ENCODE results near the gene MCCC1.
"Not testable (repeated sequence)": the region's sequence is repeated elsewhere in the genome, so short reads cannot be mapped to it uniquely, and the experiment has no call there.

Gene MCCC1

DNA sequence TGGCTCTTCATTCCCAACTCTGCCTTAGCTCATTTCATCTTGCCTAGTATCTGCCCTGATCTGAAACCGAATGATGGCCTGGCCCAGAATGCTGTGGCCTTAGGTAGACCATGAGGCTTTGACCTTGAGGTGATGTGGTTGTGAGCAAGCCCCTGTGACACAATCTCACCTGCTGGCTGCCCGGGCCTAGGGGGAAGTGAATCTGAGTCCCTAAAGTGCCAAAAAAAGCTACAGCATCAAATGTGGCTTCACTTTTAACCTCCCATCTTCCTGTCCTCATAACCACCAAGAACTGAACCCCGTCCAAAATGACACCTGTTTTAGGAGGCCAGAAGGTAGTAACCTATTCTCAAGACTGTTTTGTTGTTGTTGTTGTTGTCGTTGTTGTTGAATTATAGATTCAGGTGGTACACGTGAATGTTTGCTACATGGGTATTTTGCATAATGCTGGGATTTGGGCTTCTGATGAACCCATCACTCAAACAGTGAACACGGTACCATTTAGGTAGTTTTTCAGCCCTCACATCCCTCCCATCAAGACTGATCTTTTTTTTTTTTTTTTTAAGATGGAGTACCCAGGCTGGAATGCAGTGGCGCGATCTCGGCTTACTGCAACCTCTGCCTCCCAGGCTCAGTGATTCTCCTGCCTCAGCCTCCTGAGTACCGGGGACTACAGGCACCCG, 54.6 kb downstream of the MCCC1 start:
- no peak for DNase-seq (ENCODE audit: low spot score)

DNA sequence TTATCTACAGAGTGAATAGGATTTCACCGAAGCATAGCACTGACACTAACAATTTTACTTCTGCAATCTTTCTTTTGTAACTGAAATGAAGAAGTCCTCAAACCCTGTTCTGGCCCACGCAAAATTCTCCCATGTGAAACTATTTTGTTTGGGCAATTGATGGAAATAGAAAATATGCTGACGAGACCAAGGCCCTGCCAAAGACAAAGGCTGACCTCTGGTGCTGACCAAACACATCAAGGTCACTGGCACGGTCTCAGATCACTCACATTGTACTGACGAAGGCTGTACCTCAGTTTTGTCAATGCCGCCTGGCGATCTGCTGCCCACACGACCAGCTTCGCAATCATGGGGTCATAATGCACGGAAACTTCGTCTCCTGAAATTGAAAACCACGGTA, 60.5 kb downstream of the MCCC1 start:
- no peak for DNase-seq (ENCODE audit: low spot score)

DNA sequence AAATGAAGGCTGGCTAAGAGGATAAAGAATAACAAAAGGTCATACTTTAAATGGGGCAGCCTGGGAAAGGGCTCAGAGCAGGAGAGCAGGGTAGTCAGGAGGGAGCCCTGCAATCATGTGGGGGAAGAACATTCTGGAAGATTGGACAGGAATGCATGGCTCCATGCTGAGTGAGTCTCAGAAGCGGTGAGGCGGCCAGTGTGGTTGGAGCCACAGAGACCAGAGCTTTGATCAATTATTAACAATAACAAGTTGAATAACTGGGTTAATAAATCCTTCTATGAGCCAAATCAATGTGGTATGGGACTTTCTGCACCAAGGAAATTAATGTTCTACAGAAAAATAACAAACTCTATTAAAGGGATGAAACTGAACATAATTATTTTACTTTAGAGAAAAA, 61.1 kb downstream of the MCCC1 start:
- DNase-seq (ENCODE audit: low spot score): no peak

DNA sequence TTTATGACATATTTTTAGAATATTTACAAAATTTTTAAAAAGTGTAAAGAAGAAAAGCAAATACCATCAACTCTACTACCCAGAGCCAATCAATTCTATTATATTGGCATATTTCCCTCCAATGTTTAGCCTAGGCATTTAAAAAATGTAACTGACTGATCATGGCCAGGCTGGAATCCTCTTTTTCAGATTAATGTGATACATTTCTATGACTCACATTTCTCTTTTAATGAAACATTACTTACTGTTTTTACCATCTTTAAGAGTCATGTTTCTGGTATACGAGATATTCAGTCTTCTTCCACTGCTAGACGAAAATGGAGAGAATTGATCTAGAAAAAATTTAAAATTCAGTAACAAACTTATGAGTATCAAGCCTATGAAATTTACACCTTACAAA, 65.5 kb downstream of the MCCC1 start:
- DNase-seq (ENCODE audit: low spot score): peak; percentile 34

DNA sequence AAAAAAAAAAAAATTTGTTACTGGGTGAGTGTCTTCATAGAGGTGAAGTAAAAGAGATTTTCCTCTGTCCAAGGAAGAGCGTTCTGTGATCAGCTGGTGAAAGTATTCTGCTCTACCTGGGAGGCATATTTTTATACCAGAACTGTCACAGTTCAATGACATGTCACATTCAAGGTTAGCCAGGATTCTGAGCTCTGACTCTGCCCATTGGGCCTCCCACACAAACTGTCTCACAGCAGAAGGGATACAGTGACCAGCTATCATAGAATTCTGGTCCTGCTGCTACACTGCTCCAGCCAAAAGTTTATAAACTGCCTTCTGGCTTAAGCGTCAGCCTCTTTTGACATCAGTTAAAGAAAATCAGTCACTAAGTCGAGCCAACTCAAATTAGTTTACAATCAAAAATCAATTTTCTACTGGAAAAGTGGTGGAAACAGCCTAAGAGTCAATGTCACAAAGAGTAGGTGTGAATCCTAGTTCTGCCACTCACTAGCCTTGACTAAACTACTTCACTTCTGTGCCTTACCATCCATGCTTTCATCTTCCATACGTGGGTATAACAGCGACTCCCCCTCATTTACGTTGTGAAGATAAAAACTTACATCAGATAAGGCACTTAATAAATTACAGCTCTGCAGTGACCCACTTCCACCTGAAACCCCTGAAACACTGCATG, 66.3 kb downstream of the MCCC1 start:
- DNase-seq (ENCODE audit: low spot score): no peak

DNA sequence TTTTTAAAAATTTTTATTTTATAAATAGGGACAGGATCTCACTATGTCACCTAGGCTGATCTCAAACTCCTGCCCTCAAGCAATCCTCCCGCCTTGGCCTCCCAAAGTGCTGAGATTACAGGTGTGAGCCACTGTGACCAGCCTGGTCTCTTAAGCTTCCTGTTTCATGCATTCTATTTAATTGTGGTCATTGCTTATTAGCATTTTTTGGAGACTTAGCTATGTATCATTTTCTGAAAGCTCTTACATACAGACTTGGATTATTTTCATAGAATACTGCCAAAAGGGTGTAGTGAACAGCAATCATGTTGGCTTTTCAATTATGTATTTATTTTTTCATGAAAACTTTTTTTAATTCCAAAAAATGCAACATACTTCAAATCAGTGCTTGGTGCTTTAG, 67.5 kb downstream of the MCCC1 start:
- DNase-seq (ENCODE audit: low spot score): no peak

DNA sequence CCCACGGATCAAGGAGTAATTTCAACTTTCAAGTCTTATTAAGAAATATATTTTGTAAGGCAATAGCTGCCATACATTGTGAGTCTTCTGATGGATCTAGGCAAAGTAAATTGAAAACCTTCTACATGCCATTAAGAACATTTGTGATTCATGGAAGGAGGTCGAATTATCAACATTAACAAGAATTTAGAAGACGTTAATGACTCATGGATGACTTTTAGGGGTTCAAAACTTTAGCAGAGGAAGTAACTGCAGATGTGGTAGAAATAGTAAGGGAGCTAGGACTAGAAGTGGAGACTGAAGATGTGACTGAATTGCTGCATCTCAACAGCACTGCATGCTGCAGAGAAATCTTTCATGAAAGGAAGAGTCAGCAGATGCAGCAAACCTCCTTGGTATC, 70.9 kb downstream of the MCCC1 start:
- DNase-seq (ENCODE audit: low spot score): no peak

DNA sequence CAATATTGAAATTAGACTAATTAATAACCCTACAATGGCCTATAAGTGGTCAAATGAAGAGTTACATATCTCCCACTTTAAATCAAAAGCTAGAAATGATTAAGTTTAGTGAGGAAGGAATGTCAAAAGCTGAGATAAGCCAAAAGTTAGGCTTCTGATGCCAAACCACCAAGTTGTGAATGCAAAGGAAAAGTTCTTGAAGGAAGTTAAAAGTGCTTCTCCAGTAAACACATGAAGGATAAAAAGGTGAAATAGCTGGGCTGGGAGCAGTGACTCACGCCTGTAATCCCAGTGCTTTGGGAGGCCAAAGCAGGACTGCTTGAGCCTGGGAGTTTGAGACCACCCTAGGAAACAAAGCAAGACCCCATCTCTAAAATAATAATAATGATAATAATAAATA, 72.0 kb downstream of the MCCC1 start:
- DNase-seq (ENCODE audit: low spot score): no peak

DNA sequence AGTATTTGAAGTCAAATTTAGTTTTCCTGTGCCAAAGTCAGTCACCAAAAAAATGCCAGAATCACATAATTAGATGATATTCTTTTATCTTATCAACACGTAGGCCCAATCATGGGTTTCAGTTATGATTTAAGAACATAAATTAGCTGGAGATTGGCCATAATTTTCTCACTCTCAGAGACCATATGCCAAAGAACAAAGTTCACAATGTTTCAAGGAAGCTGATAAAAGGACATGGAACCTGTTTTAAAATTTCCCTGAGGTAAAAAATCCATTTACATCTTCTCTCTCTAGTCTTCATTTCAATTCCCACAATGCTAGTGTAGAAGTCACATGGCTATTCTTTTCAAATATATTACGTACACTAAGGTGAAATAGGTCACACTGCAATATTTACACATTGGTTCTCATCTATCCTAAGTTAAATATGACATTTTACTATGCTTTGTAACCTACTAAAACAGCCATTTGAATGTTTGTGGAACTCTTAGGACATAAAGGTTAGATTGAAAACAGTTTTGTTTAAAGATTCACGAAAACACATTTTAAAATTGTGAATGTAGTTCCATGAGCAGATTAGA, 76.3 kb downstream of the MCCC1 start:
- DNase-seq (ENCODE audit: low spot score): no peak

DNA sequence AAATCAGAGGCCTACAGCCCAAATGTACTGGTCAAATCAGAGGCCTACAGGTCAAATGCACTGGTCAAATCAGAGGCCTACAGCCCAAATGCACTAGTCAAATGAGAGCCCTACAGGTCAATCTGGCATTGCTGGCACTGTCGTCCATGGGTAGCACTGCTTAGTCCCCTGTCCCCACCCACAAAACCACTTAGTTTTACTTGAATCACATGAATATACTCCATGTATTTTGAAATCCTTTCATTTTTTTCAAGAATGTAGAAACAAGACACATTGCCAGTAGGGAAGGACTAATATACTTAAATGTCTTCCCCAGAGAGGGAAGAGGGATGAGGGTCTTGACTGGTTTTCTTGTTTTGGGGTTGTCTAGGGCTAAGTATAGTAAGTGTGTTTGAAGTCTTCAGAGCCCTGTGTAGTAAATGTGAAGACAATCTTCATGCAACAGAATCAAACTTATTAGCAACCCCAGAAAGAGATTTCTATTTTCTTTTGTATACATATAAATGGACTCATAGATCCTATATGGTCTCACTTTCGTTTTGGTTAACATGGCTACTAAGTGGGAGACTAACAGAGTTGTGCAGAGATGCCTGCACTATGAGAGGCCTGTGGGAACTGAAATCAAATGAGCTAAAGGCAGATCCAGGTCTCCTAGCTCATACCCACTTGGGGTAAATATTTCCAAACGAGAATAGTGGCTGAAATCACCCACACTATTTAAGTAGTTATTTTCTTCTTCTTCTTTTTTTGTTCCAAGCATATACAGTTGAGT, 80.7 kb downstream of the MCCC1 start:
- DNase-seq (ENCODE audit: low spot score): no peak

DNA sequence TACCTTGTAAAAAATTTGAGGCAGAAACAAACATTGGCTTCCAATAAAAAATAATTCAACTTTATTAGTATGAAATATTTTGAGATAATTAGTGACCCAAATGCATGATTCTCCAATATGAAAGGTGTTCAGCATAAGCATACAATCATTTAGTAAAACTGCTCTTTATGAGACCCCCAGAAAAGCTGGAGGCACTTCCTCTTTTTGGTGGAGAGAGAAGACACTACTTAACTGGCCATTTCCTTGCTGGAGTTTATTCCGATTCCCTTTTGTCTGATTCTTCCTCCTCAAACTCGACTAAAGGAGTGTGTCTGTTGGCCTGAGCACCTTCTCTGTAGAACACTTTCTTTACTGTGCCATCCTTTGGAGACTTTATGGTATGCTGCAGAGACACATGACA, 84.1 kb downstream of the MCCC1 start:
- no peak for DNase-seq (ENCODE audit: low spot score)

DNA sequence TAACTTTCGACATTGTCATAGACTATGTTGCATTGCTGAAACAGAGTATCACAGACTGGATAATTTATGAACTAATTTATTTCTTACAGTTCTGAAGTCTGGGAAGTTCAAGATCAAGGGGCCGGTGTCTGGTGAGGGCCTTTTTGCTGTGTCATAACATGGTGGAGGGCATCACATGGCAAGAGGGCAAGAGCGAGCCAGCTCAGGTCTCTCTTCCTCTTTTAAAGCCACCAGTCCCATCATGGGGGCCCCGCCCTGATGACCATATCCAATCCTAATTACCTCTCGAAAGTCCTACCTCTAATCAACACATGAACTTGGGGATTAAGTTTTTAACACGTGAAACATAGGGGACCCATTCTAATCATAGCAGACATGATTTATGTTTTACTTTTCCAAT, 85.4 kb downstream of the MCCC1 start:
- no peak for DNase-seq (ENCODE audit: low spot score)

DNA sequence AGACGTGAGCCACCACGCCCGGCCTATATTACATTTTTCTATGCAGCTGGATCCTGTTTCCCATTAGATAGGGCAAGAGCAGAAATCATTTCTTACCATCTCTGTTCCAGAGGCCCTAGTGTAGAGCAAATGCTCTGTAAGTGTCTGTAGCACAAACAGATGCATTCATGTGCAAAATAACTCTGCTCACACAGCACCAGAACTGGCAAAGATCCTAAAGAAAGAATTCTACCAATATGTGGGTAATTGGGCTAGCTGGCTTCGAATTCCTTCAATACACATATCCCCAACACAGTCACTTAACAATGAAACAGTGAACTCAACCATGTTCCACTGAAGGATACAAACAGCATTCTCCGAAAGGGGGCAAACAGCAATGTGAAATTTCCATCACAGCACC, 86.2 kb downstream of the MCCC1 start:
- DNase-seq (ENCODE audit: low spot score): no peak

DNA sequence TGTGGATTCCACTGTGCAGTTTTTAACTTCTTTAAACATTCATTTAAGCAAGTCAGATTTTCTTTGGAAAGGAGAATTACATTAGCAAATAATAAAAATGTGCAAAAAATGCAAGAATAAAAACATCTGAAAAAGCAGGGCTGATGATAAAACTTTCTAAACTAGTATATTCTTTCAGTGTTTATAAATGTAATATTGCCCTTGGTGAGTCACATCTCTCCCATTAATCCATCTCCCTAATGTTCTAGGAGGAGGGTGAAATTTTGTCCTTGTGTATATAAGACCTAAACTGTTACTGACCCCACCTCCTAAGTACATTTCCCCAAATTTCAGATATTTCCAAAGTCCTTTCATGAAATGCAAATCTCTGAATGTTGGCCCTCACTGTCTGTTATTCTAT, 90.5 kb downstream of the MCCC1 start:
- peak; percentile 27 for DNase-seq (ENCODE audit: low spot score)

DNA sequence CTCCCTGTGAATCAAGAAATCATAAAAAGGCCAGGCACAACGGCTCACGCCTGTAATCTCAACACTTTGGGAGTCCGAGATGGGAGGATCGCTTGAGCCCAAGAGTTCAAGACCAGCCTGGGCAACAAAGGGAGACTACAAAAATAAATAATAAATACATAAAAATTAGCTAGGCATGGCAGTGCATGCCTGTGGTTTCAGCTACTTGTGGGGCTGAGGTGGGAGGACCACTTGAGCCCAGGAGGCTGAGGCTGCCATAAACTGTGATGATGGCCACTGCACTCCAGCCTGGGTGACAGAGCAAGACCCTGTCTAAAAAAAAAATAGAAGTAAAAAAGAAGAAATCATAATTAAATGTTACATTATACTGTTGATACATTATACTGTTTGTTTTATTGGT, 91.0 kb downstream of the MCCC1 start:
- DNase-seq (ENCODE audit: low spot score): no peak

DNA sequence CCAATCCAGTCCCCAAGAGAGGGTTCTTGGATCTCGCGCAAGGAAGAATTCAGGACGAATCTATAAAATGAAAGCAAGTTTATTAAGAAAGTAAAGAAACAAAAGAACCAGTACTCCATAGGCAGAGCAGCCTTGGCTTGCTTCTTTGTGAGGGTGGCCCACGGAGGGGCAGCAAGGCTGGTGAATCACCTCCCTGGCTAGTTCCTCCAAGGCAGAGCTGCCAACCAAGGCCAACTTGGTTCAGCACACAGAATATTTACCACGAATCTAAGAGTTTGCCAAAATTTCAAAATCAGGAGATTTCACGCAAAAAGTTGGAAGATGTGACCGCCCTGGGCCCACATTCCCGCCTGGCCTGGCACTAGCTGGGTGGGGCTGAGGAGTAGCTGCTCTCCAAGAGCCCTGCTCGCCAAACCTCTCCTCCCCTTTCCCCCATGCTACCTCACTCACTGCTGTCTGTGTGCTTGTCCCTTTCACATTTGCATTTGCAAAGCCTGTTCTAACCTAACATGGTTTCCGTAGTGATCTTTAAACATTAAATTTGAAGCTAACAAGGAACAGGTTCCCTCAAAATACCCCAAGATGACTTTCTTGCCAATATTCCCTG, 92.8 kb downstream of the MCCC1 start:
- no peak for DNase-seq (ENCODE audit: low spot score)

DNA sequence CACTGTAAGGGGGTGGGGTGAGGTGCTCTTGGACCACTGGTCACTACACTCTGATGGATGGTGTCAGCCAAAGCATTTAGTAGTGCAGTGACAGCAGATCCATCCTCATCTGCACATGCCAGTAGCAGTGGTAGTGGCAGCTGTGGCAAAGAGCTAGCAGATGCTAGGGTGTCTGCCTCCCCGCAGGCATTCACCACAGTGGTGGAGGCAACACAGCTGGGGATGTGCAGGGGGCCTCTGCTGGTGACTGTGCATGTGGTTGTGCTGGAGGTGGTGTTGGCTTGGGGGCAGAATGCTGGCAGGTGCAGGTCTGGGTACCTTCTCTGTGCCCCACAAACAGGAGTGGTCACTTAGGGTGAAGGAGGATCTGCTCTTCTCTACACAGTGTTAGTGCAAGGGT, 99.5 kb downstream of the MCCC1 start:
- no peak for DNase-seq (ENCODE audit: low spot score)

DNA sequence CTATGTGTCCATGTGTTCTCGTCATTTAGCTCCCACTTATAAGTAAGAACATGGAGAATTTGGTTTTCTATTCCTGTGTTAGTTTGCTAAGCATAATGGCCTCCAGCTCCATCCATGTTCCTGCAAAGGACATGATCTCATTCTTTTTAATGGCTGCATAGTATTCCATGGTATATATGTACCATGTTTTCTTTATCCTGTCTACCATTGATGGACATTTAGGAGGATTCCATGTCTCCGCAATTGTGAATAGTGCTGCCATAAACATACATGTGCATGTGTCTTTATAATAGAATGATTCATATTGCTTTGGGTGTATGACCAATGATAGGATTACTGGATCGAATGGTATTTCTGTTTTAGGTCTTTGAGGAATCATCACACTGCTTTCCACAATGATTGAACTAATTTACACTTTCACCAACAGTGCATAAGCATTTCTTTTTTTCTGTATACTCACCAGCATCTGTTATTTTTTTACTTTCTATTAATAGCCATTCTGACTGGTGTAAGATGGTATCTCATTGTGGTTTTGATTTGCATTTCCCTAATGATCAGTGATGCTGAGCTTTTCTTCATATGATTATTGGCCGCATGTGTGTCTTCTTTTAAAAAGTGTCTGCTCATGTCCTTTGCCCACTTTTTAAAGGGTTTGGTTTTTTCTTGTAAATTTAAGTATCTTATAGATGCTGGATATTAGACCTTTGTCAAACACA, 105.7 kb downstream of the MCCC1 start:
- DNase-seq (ENCODE audit: low spot score): not testable (repeated sequence)

DNA sequence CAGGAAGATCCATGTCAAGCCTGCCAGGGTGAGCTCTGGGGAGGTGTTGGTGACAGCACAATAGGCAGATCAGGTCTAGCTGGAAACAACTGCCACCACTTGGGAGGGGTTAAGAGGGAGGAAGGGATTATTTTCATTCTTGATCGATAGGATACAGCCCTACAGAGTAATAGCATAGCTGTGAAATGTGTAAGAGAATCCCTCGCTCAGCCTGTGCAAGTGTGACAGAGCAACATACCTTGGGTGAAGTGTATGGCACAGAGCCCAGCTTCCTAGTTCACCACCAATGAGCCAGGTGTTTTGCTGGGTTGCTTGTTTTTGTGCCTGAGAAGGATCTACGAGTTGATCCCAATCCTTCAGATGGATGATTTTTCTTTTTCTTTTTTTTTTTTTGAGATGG, 109.7 kb downstream of the MCCC1 start:
- no peak for DNase-seq (ENCODE audit: low spot score)

DNA sequence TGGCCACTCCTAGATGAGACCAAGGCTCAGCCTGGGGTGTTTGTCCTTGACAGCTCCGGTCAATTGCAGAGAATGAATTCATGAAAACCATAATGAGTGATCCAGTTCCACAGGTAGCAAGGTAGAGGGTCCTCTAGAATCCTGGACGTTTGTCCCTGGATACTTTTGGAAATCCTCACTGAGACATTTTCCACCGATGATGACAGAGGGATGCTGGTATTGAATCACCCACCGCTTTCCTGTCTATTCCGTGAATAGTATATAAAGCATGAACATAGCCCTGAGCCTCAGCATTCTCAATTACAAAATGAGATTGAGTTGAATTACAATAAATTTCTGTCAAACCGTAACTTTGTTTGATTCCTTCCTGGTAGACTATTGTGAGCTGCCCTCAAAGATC, 113.3 kb downstream of the MCCC1 start:
- DNase-seq (ENCODE audit: low spot score): no peak

DNA sequence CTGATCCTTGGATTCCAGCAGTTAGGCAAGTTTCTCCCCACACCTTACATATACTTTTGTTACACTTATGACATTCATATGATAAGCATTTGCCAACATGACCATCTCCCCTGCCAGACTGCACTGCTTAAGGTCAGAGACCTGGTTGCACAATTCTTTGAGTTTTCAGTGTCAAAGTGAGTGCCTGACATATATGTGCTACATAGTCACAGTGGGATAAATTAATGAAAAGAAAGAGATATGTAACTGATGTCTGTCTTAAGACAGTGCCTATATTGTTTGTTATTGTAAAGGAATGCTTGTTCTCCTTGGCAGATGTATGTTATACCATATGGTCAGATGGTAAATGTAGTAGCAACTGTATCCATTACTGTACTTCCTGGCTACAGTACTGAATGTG, 115.4 kb downstream of the MCCC1 start:
- DNase-seq (ENCODE audit: low spot score): no peak

DNA sequence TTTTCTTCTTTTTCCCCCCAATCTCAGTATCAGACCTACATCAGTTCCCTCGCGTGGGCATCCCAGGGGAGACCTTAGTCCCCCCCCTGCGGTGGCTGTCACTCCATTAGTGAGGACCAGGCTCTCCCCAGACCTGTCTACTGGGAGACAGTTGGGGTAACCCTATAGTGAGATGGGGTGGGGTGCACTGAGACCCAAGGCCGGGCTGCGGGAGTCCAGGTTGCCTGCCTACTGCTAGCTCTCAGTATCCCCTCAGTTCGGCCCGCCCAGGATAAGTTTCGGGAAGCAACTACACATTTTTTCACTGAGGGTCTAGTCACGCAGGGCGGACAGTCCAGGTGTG, 118.3 kb downstream of the MCCC1 start:
- DNase-seq (ENCODE audit: low spot score): no peak
